Vagina (tissue), 2 donors: Measurements from ENCODE around the gene C7orf25.

Source experiments
- POLR2A ChIP-seq, 2 donors: fragments of 450-650 bp; IDR thresholded peaks; one replicate each; pipeline ENCODE4 v1.6.1; 2017; ENCODE audit warnings: antibody characterized with exemption in 2 of 2, mild to moderate bottlenecking in 2 of 2, moderate library complexity in 2 of 2
- POLR2AphosphoS5 ChIP-seq, 2 donors: sonication (generic); formaldehyde crosslinking; IDR thresholded peaks; one replicate each; pipeline ENCODE4 v1.9.0; 2017; ENCODE audit warnings: antibody characterized with exemption in 2 of 2, mild to moderate bottlenecking in 2 of 2, low read depth in 1 of 2; ENCODE audit not compliant: insufficient read depth in 1 of 2
- TF ChIP-seq, protein P1 (sequence below), 3 experiments: fragments of 450-650 bp in 2 of 3; fragments of 200-600 bp in 1 of 3; sonication (generic) in 1 of 3; IDR thresholded peaks; one replicate each; pipeline ENCODE4 v1.5.1; 2017 to 2019; ENCODE audit warnings: antibody characterized with exemption in 3 of 3, mild to moderate bottlenecking in 2 of 3, moderate library complexity in 2 of 3

DNA sequence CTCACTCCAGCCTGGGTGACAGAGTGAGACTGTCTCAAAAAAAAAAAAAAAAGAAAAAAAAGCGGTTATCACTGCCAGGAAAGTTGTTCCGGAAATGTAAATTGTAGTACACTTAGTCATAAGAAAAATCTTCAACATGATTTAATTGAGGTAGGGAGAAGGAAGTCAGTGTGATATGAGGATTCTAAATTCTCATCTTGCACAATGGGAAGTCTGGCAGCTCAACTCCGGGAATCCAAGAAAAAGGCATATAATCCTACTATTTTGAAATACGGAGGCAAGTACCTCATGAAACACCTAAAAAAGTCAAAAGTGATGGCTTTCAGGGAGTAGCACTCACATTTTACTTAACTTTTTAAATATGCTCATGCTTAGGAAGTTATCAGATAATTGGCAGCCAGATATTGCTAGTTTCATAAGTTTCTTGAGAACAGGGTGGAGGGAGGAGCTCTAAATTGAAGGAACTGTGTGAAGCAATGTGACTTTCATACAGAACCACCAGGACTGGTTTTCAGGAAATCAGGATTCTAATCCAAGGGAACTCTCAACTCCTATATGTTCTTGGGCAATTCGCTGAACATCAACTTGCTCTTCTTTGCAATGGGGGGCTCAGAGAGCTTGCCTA lies 2.7 kb upstream of the C7orf25 start:
- TF ChIP-seq, protein P1, sequence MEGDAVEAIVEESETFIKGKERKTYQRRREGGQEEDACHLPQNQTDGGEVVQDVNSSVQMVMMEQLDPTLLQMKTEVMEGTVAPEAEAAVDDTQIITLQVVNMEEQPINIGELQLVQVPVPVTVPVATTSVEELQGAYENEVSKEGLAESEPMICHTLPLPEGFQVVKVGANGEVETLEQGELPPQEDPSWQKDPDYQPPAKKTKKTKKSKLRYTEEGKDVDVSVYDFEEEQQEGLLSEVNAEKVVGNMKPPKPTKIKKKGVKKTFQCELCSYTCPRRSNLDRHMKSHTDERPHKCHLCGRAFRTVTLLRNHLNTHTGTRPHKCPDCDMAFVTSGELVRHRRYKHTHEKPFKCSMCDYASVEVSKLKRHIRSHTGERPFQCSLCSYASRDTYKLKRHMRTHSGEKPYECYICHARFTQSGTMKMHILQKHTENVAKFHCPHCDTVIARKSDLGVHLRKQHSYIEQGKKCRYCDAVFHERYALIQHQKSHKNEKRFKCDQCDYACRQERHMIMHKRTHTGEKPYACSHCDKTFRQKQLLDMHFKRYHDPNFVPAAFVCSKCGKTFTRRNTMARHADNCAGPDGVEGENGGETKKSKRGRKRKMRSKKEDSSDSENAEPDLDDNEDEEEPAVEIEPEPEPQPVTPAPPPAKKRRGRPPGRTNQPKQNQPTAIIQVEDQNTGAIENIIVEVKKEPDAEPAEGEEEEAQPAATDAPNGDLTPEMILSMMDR (IDR thresholded peaks at IDR 0.05) = no peak
- TF ChIP-seq POLR2AphosphoS5 (IDR thresholded peaks at IDR 0.05; ENCODE audit: insufficient read depth in 1 of 2, low read depth in 1 of 2) = no peak
- TF ChIP-seq POLR2A (IDR thresholded peaks at IDR 0.05) = no peak
